ENCODE data around the gene CD320.

The CD320 gene

GRCh38 chr19:8262431-8262830, 45.7 kb downstream of the CD320 start:
- Histone ChIP-seq H3K9me3 (ENCODE audit: control insufficient read depth, insufficient read depth, low read length) (no peaks in the 10 kb centered on the region), H3K4me3 (ENCODE audit: low read length) (no peak overlapping the region), H3K27me3 (ENCODE audit: control insufficient read depth, insufficient read depth, low read length) (no peaks in the 10 kb centered on the region), H3K36me3 (ENCODE audit: control insufficient read depth, insufficient read depth, low read length) (no peaks in the 10 kb centered on the region), H3K27ac (ENCODE audit: low read length) (no peak overlapping the region), H3K4me1 (ENCODE audit: control insufficient read depth, insufficient read depth, low read length) (no peaks in the 10 kb centered on the region)
- WGBS (ENCODE audit: insufficient coverage, insufficient read length), result no CpG with 5 or more reads among the region's 6 CpGs
- DNase-seq (ENCODE audit: low read depth, low spot score), result no peak

- no peaks in the 10 kb centered on the region for H3K27me3 ChIP-seq (ENCODE audit: control insufficient read depth, insufficient read depth, low read length)
- H3K4me3 ChIP-seq (ENCODE audit: low read length), result no peak overlapping the region
- H3K9me3 ChIP-seq (ENCODE audit: control insufficient read depth, insufficient read depth, low read length), result no peaks in the 10 kb centered on the region
- H3K27ac ChIP-seq (ENCODE audit: low read length), result no peak overlapping the region
- peaks cover under 1% of the 10 kb centered on the region; the same call in 1 of the 2 replicates for H3K36me3 ChIP-seq (ENCODE audit: control insufficient read depth, insufficient read depth, low read length)
- H3K4me1 ChIP-seq (ENCODE audit: control insufficient read depth, insufficient read depth, low read length), result peaks cover under 1% of the 10 kb centered on the region; the same call in 1 of the 2 replicates
- no CpG with 5 or more reads among the region's 14 CpGs for WGBS (ENCODE audit: insufficient coverage, insufficient read length)
- no peak for DNase-seq (ENCODE audit: low read depth, low spot score)
Observed at GRCh38 chr19:8261881-8262280, 46.3 kb downstream of the CD320 start.

DNA sequence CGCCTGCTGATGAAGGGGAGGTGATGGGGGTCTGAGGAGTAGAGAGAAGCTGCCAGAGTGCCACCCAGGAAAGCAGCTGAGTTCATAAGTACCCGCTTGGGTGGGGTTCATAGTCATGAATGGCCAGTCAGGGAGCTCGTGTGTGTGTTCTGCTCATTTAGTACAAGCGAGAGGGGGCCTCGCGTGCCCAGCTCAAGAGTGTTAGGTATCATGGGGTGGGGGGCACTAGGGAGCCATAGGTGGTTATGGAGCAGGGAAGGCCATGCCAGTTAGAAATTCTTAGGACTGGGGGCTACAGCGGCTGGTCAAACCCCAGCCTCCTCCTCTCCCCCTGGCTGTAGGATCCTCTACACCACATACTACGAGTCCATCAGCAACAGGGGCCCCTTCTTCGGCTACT, 46.8 kb downstream of the CD320 start:
- no peak for DNase-seq (ENCODE audit: low read depth, low spot score)
- Histone ChIP-seq H3K9me3 (ENCODE audit: control insufficient read depth, insufficient read depth, low read length) (no peaks in the 10 kb centered on the region), H3K27ac (ENCODE audit: low read length) (no peak overlapping the region), H3K4me1 (ENCODE audit: control insufficient read depth, insufficient read depth, low read length) (peaks cover 3% of the 10 kb centered on the region; the same call in 1 of the 2 replicates), H3K36me3 (ENCODE audit: control insufficient read depth, insufficient read depth, low read length) (peaks cover 6% of the 10 kb centered on the region), H3K27me3 (ENCODE audit: control insufficient read depth, insufficient read depth, low read length) (no peaks in the 10 kb centered on the region), H3K4me3 (ENCODE audit: low read length) (no peak overlapping the region)
- whole genome bisulfite sequencing (ENCODE audit: insufficient coverage, insufficient read length), result no CpG with 5 or more reads among the region's 9 CpGs

DNA sequence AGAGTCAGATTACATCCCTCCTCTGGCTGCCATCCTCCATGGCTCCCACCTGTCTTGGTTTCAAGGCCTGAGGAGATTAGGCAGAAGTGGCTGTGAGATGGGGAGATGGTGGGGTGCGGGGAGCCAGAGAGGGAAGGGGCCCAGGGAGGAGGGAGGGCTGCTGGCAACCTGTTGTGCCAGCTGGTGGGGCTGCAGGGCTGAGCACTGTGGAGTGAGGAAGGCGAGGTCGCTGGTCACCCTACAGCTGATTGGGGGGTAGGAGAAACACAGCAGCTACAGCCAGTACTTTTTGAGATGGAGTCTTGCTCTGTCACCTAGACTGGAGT, 48.3 kb downstream of the CD320 start:
- no peaks in the 10 kb centered on the region for H3K9me3 ChIP-seq (ENCODE audit: control insufficient read depth, insufficient read depth, low read length)
- H3K4me3 ChIP-seq (ENCODE audit: low read length), result no peak overlapping the region
- H3K27me3 ChIP-seq (ENCODE audit: control insufficient read depth, insufficient read depth, low read length), result no peaks in the 10 kb centered on the region
- no peak overlapping the region for H3K27ac ChIP-seq (ENCODE audit: low read length)
- WGBS (ENCODE audit: insufficient coverage, insufficient read length), result no CpG with 5 or more reads among the region's 3 CpGs
- no peak for DNase-seq (ENCODE audit: low read depth, low spot score)
- peaks cover 18% of the 10 kb centered on the region for H3K36me3 ChIP-seq (ENCODE audit: control insufficient read depth, insufficient read depth, low read length)
- H3K4me1 ChIP-seq (ENCODE audit: control insufficient read depth, insufficient read depth, low read length), result peaks cover 3% of the 10 kb centered on the region; the same call in 1 of the 2 replicates

- H3K4me1 ChIP-seq (ENCODE audit: control insufficient read depth, insufficient read depth, low read length), result peaks cover 3% of the 10 kb centered on the region; the same call in 1 of the 2 replicates
- no peak overlapping the region for H3K4me3 ChIP-seq (ENCODE audit: low read length)
- no CpG with 5 or more reads among the region's 11 CpGs for WGBS (ENCODE audit: insufficient coverage, insufficient read length)
- no peak overlapping the region for H3K27ac ChIP-seq (ENCODE audit: low read length)
- no peaks in the 10 kb centered on the region for H3K9me3 ChIP-seq (ENCODE audit: control insufficient read depth, insufficient read depth, low read length)
- no peaks in the 10 kb centered on the region for H3K27me3 ChIP-seq (ENCODE audit: control insufficient read depth, insufficient read depth, low read length)
- no peak for DNase-seq (ENCODE audit: low read depth, low spot score)
- H3K36me3 ChIP-seq (ENCODE audit: control insufficient read depth, insufficient read depth, low read length), result peaks cover 19% of the 10 kb centered on the region
Observed at GRCh38 chr19:8259142-8259921, 48.8 kb downstream of the CD320 start.

GRCh38 chr19:8257052-8257443, 51.1 kb downstream of the CD320 start:
- Histone ChIP-seq H3K36me3 (ENCODE audit: control insufficient read depth, insufficient read depth, low read length) (peaks cover 19% of the 10 kb centered on the region), H3K9me3 (ENCODE audit: control insufficient read depth, insufficient read depth, low read length) (no peaks in the 10 kb centered on the region), H3K4me3 (ENCODE audit: low read length) (no peak overlapping the region), H3K4me1 (ENCODE audit: control insufficient read depth, insufficient read depth, low read length) (peaks cover 4% of the 10 kb centered on the region), H3K27ac (ENCODE audit: low read length) (no peak overlapping the region), H3K27me3 (ENCODE audit: control insufficient read depth, insufficient read depth, low read length) (no peaks in the 10 kb centered on the region)
- WGBS (ENCODE audit: insufficient coverage, insufficient read length), result no CpG with 5 or more reads among the region's 5 CpGs
- DNase-seq (ENCODE audit: low read depth, low spot score), result no peak

GRCh38 chr19:8256276-8257051, 51.7 kb downstream of the CD320 start:
- H3K36me3 ChIP-seq (ENCODE audit: control insufficient read depth, insufficient read depth, low read length), result peaks cover 19% of the 10 kb centered on the region
- no peak overlapping the region for H3K4me3 ChIP-seq (ENCODE audit: low read length)
- H3K4me1 ChIP-seq (ENCODE audit: control insufficient read depth, insufficient read depth, low read length), result peaks cover 4% of the 10 kb centered on the region
- no peak overlapping the region for H3K27ac ChIP-seq (ENCODE audit: low read length)
- WGBS (ENCODE audit: insufficient coverage, insufficient read length), result no CpG with 5 or more reads among the region's 15 CpGs
- no peaks in the 10 kb centered on the region for H3K9me3 ChIP-seq (ENCODE audit: control insufficient read depth, insufficient read depth, low read length)
- no peak for DNase-seq (ENCODE audit: low read depth, low spot score)
- no peaks in the 10 kb centered on the region for H3K27me3 ChIP-seq (ENCODE audit: control insufficient read depth, insufficient read depth, low read length)

GRCh38 chr19:8255426-8256125, 52.6 kb downstream of the CD320 start:
- Histone ChIP-seq H3K4me3 (ENCODE audit: low read length) (no peak overlapping the region), H3K36me3 (ENCODE audit: control insufficient read depth, insufficient read depth, low read length) (peaks cover 19% of the 10 kb centered on the region), H3K27me3 (ENCODE audit: control insufficient read depth, insufficient read depth, low read length) (no peaks in the 10 kb centered on the region), H3K9me3 (ENCODE audit: control insufficient read depth, insufficient read depth, low read length) (no peaks in the 10 kb centered on the region), H3K4me1 (ENCODE audit: control insufficient read depth, insufficient read depth, low read length) (peaks cover 4% of the 10 kb centered on the region), H3K27ac (ENCODE audit: low read length) (no peak overlapping the region)
- DNase-seq (ENCODE audit: low read depth, low spot score), result no peak
- no CpG with 5 or more reads among the region's 18 CpGs for WGBS (ENCODE audit: insufficient coverage, insufficient read length)

- no peak overlapping the region for H3K27ac ChIP-seq (ENCODE audit: low read length)
- WGBS (ENCODE audit: insufficient coverage, insufficient read length), result no CpG with 5 or more reads among the region's 11 CpGs
- peaks cover 19% of the 10 kb centered on the region for H3K36me3 ChIP-seq (ENCODE audit: control insufficient read depth, insufficient read depth, low read length)
Observed at GRCh38 chr19:8254286-8255001, 53.7 kb downstream of the CD320 start.

DNA sequence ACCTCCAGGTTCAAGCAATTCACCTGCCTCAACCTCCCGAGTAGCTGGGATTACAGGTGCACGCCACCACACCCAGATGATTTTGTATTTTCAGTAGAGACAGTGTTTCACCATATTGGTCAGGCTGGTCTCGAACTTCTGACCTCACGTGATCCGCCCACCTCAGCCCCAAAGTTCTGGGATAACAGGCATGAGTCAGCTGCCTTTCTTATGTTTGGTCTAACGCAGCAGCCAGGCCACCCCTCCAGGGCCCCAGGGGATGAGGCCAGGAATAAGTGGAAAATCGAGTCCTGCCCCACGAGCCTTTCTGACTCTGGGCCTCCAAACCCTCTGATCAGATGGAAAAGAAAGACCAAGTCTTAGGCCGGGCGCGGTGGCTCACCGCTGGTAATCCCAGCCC, 54.5 kb downstream of the CD320 start:
- DNase-seq (ENCODE audit: low read depth, low spot score), result no peak
- H3K4me1 ChIP-seq (ENCODE audit: control insufficient read depth, insufficient read depth, low read length), result peaks cover 4% of the 10 kb centered on the region
- peaks cover 19% of the 10 kb centered on the region for H3K36me3 ChIP-seq (ENCODE audit: control insufficient read depth, insufficient read depth, low read length)
- no peaks in the 10 kb centered on the region for H3K9me3 ChIP-seq (ENCODE audit: control insufficient read depth, insufficient read depth, low read length)
- no CpG with 5 or more reads among the region's 12 CpGs for WGBS (ENCODE audit: insufficient coverage, insufficient read length)
- H3K27me3 ChIP-seq (ENCODE audit: control insufficient read depth, insufficient read depth, low read length), result no peaks in the 10 kb centered on the region
- no peak overlapping the region for H3K4me3 ChIP-seq (ENCODE audit: low read length)
- H3K27ac ChIP-seq (ENCODE audit: low read length), result no peak overlapping the region

More at GRCh38 chr19:8254286-8255001, 53.7 kb downstream of the CD320 start:
- H3K4me1 ChIP-seq (ENCODE audit: control insufficient read depth, insufficient read depth, low read length), result peaks cover 4% of the 10 kb centered on the region
- no peak for DNase-seq (ENCODE audit: low read depth, low spot score)
- no peak overlapping the region for H3K4me3 ChIP-seq (ENCODE audit: low read length)
- H3K9me3 ChIP-seq (ENCODE audit: control insufficient read depth, insufficient read depth, low read length), result no peaks in the 10 kb centered on the region
- H3K27me3 ChIP-seq (ENCODE audit: control insufficient read depth, insufficient read depth, low read length), result no peaks in the 10 kb centered on the region
